GM18502 (cell line): ENCODE results near the gene NAP1L4.

Experiments
- ATAC-seq: cut with Tn5 transposase; IDR thresholded peaks from one replicate; pipeline ENCODE4 v1.9.1; 2021; ENCODE audit warnings: mild to moderate bottlenecking; ENCODE audit not compliant: unreplicated experiment, poor library complexity

Gene NAP1L4

DNA sequence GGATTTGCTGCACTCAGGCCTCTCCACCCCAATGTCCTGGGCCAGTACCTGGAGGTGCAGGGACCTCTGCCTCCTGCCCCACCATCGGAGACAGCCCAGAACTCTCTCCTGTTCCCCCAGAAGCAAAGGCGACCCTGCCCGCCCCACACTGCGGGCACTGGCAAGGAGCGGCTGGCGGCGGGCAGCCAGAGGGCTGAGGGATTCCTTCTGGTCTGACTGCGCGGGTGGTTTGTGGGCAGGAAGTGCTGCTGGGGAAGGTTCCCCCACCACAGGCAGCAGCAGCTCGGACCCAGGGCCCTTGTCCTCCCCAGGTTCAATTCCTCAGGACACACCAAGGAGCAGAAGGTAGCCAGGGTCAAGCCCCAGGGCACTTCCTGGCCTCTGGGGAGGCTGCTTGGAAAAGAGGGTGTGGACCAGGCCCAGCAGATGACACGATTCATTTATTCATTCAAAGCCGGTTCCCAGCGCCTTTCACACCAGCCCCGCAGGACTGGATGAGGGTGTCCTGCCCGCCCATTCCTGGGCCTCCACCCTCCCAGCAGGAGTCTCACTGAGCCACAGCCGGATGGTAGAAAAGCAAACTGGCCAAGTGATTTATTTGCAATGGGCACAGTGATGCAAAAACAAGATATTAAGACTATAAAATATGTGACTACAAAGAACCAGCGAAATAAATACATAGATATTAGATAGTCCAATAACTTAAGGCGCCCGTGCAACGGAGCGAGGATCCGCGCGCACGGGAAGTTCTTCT lies 64.1 kb downstream of the NAP1L4 start:
- no peak for ATAC-seq

DNA sequence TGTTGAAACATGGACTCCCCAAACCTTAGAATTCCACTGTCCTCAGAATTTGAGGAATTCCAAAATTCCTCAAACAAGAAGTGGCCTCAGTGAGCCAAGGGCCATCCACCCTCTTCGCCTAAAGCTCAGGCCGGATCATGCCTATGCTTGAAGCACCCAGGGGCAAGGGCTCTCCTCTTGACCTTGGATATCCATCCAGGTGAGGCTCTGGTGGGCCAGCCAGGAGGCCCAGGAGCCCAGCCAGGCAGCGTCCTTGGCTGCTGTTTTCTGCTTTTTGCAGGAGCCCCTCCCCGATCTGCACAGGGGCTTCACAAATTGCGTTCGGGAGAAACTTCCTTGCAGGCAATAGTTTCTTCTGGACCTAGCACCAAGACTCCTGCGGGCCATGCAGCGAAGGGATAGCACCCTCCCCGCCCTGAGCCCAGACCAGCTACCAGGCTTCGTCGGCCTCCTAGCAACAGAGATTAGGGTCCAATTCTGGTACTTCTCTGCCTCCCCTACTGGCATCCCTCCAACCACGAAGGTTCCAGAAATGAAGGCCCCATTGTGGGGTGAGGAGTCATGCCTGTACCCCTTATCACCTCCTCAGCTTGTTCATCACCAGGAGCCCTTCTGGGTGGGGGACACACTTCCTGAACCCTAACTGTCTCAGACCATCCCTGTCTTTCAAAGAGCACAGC lies 64.9 kb downstream of the NAP1L4 start:
- ATAC-seq: no peak

DNA sequence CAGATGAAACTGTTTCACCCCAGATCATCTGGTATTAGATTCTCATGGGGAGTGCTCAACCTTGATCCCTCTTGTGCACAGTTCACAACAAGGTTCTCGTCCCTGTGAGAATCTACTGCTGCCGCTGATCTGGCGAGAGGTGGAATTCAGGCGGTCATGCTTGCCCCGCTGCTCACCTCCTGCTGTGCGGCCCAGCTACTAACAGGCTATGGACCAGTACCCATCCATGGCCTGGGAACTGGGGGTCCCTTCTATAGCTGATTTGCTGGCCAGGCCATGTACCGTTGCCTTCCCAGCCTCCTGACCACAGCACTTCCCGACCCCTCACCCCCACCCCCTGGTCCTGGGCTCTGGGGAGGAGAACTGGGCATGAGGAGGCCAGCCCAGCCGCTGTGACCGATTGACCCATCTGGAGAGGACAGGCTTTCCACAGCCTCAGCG lies 65.5 kb downstream of the NAP1L4 start:
- no peak for ATAC-seq

DNA sequence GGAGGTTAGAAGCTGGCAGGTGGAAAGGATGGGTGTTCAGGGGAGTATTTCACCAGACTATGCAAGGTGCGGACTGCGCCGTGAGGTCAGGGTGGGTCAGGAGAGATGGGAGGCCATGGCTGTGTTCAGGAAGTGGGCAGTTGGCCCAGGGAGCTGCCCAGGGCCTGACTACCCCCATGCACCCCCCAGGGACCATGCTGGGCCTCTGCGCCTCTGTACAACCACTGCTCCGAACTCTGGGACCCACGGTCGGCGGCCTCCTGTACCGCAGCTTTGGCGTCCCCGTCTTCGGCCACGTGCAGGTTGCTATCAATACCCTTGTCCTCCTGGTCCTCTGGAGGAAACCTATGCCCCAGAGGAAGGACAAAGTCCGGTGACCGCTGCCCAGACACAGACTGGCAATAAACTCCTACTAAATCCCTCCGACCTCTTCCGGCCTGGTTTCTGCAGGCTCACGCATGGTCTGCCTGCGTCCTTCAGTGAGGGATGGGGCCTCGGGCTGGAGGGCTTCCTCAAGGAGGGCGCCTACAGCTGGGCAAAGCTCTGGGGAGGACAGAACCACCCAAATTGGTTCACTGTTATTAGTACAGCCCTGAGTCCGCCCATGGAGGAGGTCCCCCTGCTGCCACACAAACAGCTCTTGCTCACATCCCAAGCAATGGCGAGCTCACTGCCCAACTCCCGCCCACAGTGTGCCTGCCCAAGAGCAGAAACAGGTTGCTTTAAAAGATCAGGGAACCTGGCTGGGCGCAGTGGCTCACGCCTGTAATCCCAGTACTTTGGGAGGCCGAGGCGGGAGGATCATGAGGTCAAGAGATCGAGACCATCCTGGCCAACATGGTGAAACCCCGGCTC lies 67.1 kb downstream of the NAP1L4 start:
- ATAC-seq: no peak

DNA sequence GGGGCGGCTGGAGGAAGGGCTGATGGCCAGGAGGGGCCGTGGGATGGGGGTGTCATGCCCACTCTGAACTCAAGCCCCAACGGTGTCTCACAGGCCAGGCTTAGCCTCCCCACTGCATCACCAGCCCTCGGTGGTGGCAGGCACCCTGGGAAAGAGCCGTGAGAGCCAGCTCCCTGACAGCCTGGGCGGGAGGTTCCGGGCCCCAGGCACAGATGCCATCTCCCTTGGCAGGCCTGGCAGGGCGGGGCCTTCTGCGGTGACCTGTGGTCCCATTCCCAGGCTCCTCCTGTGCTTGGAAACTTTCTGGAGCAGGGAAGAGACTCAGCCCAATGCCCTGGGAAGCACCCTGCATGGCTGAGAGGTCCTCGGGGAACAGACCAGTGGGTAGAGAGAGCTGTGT lies 67.7 kb downstream of the NAP1L4 start:
- ATAC-seq: no peak

DNA sequence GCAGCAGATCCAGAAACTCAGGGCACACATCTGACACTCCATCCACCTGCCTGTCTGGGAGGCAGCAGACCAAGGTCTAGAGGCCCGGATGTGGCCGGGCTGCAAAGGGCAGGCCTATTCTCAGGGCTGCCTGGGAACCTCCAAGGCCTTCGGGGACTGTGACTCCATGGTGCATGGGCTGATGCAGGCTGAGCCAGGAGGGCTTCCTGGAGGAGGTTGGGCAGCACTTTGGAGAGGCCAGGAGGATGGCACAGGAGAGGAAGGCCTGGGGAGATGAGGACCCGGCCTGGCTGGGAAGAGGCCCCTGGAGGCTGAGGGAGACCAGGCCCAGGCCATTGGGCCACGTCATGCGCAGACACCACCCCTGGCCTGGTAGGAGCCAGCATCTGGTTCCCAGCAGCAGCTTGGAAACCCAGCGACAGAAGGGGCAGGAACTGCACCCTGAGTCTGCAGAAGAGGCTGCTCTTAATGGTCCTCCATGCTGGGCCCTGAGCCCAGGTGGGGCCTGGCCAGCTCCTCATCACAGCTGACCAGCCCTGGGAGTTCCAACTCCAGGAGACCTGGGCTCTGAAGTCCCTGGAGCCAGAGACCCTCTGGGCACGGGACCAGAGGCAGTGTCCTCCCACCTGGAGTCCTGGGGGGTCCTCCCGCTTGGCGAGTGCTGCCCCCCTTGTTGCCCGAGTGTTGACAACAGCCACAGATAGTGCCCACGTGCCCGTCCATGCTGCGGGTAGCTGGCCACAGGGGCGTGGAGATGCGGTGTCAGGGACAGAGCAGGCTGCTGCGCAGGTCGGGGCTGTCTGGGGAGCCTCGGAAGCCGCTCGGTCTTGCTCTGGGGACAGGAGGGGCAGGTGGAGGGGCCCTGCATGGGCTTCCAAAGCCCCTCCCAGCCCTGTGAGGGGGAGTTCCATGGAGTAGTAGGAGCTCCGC lies 68.4 kb downstream of the NAP1L4 start:
- ATAC-seq: no peak

DNA sequence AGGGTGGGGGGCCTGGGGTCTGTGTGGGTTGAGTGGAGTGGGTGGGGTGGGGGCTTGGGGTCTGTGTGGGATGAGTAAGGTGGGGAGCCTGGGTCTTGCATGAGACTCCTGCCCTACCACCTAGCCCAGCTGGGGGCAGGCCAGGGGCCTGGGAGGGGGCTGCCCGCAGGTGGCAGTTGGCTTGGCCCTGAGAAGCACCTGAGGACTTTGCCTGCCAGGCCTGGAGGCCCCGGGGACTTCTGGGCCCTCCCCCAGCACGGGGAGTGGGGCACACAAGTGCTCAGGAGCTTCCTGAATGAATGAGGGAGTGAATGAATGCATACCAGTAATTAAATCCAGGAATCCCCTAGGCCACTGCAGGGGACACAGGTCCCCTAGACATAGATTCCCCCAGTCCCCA lies 69.5 kb downstream of the NAP1L4 start:
- no peak for ATAC-seq

DNA sequence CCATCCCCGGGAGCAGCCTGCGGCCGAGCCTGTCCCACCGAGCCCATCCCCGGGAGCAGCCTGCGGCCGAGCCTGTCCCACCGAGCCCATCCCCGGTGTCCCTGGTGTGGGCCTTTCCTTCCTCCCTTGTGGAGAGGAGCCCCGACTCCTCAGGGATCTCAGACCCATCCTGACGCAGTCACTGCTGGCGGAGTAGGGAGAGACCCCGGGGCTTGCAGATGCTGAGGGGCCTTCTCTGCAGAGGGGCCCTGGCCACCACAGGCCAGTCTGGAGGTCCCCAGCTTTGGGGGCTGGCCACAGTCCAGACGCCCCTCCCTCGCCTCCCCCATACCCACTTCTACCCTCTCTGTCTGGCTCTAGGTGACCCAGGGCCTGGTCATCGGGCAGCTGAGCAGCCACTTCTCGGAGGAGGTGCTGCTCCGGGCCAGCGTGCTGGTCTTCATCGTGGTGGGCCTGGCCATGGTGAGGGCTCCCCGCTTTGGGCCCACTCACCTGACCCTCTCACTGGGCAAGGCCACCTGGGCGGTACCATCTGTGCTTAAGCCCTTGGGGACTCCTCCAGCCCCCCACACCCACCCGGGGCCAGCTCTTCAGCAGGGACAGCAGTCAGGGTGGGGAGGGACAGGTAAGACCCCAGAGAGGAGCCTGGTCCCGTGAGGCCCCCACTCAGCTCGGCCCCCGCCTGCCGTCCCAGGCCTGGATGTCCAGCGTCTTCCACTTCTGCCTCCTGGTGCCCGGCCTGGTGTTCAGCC lies 70.2 kb downstream of the NAP1L4 start:
- ATAC-seq: no peak

DNA sequence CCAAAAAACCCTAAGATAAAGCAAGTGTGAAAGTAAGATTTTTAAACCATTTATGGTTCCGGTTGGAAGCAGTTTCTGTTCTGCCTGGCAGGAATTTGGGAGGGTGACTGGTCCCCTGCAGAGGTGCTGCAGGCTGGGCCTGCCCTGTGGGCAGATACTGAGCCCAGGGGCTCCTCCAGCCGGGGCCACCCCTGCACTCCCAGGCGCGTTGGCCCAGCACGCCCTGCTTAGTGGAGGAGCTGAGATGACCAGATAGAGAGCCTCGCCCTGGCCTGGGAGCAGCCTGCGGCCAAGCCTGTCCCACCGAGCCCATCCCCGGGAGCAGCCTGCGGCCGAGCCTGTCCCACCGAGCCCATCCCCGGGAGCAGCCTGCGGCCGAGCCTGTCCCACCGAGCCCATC lies 70.9 kb downstream of the NAP1L4 start:
- no peak for ATAC-seq

DNA sequence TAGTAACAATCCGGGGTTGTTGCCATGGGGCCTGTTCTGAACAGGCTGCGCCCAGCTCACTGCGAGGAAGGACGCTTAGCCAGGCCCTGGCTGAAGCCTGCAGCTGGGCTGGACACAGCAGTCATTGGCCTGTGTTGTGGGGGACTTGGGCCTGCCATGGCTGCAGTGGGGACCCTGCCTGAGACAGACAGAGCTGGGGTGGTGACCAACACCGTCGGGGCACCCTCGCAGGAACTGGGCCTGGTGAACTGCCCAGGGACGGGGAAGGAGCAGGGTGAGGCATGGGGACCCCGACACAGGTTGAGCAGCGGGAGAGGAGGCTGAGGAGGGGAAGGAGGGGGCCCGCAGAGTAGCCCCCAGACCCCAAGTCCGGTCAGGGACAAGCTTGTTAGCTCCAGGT lies 71.8 kb downstream of the NAP1L4 start:
- no peak for ATAC-seq

DNA sequence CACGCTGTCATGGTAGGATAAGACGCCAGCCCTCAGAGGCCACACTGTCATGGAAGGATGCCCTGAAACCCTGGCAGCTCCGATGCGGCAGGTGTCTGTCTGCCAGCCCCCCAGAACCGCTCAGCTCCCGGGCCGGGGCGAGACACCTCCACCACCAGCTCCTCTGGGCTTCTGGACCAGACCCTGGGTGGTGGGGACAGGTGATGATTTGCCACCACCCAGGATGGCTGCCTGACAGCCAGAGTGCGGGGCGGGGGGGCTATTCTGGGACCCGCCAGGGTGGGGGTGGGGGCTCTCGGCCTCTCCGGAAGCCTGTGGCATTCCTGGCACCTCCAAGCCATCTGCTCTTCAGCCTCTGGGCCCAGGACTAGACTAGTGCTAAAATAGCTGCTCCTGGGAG lies 72.3 kb downstream of the NAP1L4 start:
- ATAC-seq: no peak

DNA sequence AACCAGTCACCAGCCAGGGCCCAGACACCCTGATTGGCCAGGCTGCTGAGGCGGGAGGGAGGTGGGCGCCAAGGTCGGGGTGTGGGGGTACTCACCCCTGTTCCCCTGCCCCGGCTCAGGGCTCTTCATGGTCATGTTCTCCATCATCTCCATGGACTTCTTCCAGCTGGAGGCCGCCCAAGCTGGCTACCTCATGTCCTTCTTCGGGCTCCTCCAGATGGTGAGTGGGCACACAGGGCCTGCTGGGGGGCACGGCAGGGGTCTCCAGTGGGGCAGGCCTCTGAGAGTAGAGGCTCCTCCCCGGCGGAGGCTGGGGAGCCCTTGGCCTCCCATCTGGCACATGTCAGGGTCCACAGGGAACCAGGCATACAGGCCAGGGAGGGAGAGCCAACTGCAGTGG lies 72.9 kb downstream of the NAP1L4 start:
- ATAC-seq: no peak

DNA sequence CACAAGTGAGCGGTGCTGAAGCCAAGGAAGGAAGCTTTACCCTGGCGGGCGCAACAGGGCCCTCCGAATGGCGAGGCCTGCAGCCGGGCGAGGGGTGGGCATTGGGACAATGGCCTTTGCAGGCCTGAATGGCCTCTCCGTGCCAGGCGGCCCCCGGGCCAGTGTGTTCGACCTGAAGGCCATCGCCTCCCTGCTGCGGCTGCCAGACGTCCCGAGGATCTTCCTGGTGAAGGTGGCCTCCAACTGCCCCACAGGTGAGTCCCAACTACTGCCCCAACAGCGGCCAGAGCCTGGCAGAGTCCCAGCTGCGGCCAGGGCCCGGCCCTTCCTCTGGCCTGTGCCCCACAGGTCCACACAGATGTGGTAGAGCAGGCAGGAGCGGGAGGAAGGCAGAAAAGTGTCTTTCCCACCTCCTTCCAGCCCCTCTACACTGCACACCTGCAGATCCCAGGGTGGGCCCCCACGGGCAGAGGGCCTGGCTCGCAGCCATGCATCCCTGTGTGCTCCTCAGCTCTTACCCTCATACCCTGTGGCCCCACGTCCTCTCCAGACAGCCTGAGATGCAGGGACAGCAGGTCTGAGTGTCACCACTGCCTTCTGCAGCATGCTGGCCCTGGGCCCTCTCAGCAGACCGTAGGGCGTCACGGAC lies 74.2 kb downstream of the NAP1L4 start:
- ATAC-seq: no peak

DNA sequence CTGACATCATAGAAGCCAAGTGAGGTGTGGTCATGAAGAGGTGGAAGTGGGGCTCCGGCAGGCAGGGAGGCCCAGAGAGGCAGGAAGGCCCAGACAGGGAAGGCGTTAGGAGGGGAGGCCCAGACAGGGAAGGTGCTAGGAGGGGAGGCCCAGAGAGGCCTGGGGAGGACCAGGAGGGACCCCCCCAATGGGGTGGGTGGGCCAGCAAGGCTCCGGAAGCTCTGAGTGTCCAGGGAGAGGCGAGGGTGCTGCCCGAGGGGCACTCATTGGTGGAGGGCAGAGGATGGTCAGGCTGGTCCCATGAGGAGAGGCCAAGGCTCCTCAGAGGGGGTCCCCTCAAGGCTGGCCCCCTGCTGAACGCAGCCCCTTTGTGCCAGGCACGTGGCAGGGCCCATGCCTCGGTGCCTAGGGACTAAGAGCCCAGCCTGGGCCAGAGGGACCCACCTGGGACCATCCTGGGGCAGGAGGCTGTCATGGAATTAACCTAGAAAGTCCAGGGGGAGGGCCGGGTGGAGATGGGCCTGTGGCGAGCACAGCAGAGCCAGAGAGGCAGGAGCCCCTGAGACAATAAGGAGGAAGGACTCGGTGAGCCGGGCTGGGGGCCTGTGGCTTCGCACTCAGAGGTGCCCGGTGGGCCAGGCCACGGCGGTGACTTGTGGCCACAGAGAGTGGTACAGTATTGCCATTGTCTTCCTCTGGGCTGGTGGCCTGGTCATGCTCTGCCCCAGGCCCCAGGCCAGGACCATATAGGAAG lies 75.1 kb downstream of the NAP1L4 start:
- no peak for ATAC-seq

DNA sequence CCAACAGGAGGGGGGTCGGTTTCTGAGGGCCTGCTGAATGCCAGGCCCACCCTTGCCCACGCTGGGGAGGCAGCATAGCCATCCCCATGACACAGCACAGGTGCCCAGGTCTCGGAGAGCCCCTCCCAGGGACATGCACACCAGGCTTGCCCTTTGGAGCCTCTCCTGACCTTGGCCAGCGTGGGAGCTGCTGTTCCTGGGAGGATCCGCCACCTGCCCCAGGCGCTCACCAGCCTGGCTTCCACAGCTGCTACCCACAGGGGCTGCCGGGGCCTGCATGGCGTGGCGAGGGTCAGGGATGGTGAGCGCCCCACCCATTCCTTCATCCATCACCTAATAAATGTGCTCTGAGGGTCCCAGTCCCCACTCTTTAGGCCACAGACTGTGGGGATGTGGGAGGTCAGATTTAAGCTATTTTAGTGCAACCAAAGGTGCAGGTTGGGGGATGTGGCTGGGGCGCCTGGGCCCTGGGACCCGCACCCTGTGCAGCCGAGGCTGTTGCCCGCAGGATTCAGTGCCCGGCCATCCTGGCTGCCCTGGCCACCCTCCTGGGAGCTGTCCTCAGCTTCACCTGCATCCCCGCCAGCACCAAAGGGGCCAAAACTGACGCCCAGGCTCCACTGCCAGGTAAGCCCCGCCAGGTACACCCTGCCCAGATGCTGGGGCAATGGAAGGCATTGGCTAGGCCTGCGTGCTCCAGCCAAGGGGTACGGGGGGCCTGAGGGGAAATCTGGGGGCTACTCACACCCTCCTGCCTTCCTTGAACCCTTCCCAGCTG lies 75.8 kb downstream of the NAP1L4 start:
- no peak for ATAC-seq

DNA sequence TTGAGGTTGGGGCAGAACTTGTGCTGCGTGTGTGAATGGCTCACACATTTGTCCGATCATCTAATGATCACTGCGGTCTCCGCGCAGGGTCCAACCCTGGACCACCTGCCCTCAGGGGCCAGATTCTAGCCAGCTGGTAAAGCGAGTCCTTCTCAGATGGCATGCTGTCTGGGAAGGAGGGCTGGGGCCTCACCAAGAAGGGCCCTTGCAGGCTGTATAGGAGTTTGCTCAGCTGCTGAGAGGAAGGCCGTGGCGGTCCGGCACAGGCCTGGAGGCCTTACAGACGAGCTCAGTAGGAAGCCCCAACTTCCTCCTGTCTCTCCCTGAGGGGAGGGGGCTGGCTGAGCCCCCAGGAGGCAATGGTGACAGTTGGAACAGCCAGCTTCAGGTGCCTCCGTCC lies 76.7 kb downstream of the NAP1L4 start:
- ATAC-seq: no peak

DNA sequence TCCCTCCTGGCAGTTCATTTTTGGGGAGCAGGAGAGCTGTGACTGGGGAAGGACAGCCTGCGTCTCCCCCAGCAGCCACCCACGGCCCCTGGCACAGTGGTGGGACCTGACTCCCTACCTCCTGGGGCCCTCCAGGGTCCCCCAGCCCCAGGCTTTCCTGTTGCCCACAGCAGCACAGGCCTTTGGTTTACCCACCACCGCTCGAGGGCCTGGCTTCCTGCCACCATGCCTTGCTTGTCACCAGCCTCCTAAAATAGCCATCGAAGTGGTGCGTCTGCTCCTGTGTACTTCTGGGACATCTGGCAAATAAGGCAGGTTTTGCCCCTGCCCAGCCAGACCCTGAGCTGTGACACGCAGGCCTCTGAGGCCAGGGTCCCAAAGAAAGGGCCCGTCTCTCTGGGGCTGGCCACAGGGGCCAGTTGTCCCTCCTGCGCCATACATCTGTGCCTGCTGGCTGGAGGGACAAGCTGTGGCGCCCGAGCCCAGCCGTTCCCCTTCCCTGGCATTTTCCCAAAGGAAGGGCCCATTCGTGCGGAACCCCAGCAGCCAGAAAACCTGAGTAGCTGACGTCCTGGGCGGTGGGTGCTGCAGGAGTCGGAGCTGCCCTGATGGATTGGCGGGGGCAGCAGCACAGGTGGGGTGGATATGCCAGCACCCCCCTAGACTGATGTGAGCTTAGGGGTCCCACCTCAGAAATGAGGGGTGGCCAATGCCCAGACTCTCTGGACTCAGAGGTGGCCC lies 77.5 kb downstream of the NAP1L4 start:
- ATAC-seq: no peak
